Chondrocyte (in vitro differentiated cells): Measurements from ENCODE around the gene CLK3. TPM values are rescaled to one million over a fixed set of nuclear protein-coding genes. Genes with fewer than 3 reads are reported as not detected.

ENCODE experiments used
- DNase-seq: peaks from one replicate; pipeline ENCODE4 v3.0.0; 2021; ENCODE audit warnings: mixed read lengths, low spot score
- H3K27ac Mint-ChIP-seq: one replicate; pipeline ENCODE4 v1.8.0; 2021; ENCODE audit warnings: mild to moderate bottlenecking, moderate library complexity, mixed read lengths; ENCODE audit not compliant: unreplicated experiment
- H3K27me3 Mint-ChIP-seq: 2 replicates; pipeline ENCODE4 v1.8.0; 2021; ENCODE audit warnings: low read depth, mixed read lengths
- H3K36me3 Mint-ChIP-seq: 2 replicates; pipeline ENCODE4 v1.8.0; 2021; ENCODE audit warnings: low read depth, mixed read lengths
- H3K4me1 Mint-ChIP-seq: 2 replicates; pipeline ENCODE4 v1.8.0; 2021; ENCODE audit warnings: low read depth, mild to moderate bottlenecking, mixed read lengths
- H3K4me3 Mint-ChIP-seq: one replicate; pipeline ENCODE4 v1.8.0; 2021; ENCODE audit warnings: mild to moderate bottlenecking, moderate library complexity, mixed read lengths; ENCODE audit not compliant: unreplicated experiment
- H3K9me3 Mint-ChIP-seq: 2 replicates; pipeline ENCODE4 v1.8.0; 2021; ENCODE audit warnings: low read depth, mixed read lengths
- total RNA-seq: library from RNA; stranded (reverse); gene quantifications from 3 replicates; pipeline ENCODE4 v1.2.1, GENCODE V29; 2021
- TF ChIP-seq, protein P1 (sequence below): fragments of 200-600 bp; sonication (generic); IDR thresholded peaks from 2 replicates; pipeline ENCODE4 v1.5.0; 2021; ENCODE audit warnings: antibody characterized with exemption, mild to moderate bottlenecking, moderate library complexity

CLK3 gene
- total RNA-seq, 1 donor from 2014 or later = 48.6 TPM

DNA sequence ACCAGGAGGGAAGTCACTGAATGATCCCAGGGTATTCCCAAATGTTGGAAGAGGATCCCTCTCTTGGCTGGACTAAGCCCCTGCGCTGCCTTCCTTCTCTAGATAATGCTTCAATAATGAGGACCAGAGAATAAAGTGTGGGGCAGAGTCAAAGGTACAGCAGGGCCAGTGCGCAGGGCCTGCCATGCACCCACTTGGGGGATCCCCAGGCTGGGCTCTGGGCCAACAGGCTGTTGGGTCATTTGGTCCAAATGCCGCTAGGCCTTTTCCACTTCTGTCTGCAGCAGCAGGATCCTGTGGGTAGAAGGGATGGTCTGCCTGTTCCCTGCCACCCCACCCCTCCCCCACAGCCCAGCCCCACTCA, 5.7 kb upstream of the CLK3 start:
- Mint-ChIP-seq H3K4me3 (no peak overlapping the region), H3K4me1 (no peaks in the 10 kb centered on the region), H3K36me3 (no peaks in the 10 kb centered on the region), H3K27ac (no peak overlapping the region), H3K9me3 (no peaks in the 10 kb centered on the region), H3K27me3 (peaks cover 14% of the 10 kb centered on the region)
- TF ChIP-seq, protein P1, sequence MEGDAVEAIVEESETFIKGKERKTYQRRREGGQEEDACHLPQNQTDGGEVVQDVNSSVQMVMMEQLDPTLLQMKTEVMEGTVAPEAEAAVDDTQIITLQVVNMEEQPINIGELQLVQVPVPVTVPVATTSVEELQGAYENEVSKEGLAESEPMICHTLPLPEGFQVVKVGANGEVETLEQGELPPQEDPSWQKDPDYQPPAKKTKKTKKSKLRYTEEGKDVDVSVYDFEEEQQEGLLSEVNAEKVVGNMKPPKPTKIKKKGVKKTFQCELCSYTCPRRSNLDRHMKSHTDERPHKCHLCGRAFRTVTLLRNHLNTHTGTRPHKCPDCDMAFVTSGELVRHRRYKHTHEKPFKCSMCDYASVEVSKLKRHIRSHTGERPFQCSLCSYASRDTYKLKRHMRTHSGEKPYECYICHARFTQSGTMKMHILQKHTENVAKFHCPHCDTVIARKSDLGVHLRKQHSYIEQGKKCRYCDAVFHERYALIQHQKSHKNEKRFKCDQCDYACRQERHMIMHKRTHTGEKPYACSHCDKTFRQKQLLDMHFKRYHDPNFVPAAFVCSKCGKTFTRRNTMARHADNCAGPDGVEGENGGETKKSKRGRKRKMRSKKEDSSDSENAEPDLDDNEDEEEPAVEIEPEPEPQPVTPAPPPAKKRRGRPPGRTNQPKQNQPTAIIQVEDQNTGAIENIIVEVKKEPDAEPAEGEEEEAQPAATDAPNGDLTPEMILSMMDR = no peak
- no peak for DNase-seq

DNA sequence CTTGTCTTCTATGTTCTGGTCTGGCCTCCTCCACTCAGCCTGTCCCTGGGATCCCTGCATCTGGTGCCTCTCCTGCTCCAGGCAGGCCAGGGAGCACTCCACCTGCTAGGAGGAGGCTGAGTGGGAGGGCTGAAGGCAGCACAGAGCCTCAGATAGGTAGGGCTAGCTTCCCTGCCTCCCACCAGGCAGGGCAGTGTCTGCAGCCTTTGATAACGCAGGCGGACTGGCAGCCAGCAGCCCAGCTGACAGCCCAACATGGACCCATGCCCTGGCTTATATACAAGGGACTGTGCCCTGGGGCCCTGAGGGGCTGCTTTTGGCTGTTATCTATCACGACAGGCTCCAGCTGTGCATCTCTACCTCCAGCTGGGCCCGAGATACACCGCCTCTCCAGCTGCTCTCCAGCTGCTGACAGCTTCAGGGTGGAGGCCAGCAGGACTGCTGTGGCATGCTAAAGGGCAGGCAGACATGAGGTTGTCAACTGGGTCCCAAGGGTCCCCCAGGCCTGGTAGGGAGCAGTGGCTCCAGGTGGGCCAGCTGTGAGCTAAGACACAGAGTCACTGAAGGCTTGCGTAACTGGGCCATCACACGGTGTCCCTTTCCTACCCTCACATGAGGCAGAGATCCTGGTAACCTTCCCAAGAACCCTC, 5.2 kb upstream of the CLK3 start:
- TF ChIP-seq, protein P1 = no peak
- Mint-ChIP-seq H3K9me3 (no peaks in the 10 kb centered on the region), H3K27me3 (peaks cover 14% of the 10 kb centered on the region), H3K27ac (no peak overlapping the region), H3K36me3 (no peaks in the 10 kb centered on the region), H3K4me3 (no peak overlapping the region), H3K4me1 (no peaks in the 10 kb centered on the region)
- no peak for DNase-seq

DNA sequence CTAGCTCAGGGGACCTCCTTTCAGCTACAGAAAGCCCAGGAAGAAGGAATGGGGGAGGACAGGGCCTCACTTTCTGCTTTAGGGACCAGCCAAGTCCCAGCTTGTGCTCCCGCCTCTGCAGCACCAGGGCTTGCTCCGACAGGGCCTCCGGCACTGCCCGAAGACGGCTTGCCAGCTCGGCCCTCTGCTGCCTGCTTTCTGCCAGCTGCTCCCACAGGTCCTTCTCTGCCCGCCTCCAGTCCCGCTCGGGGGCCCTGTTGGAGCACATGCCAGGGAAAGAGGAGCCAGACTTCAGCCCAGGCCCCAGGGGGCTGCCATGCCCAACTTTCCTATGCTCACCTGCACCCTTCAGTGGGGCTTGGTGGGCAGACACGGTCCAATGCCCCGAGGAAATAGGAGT, 4.3 kb upstream of the CLK3 start:
- TF ChIP-seq, protein P1 = no peak
- Mint-ChIP-seq H3K4me3 (no peak overlapping the region), H3K9me3 (no peaks in the 10 kb centered on the region)

DNA sequence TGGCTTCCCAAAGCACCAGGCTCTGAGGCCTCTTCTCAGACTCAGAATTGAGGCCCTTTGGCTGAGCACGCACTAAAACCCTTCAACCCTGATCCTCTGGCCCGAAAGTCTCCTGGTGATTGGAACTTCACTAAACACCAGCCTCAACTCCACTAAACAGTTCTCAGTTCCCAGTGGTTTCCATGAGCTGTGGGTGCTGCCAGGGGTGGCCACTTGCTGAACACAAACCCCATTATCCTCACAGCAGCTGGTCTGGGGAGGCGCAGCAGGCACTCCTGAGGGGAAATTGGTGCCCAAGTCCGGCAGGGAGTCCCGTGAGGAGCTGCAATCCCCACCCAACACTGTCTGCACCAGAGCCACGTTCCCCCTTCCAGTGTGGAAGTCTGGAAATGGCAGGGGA, 3.8 kb upstream of the CLK3 start:
- TF ChIP-seq, protein P1 = no peak
- Mint-ChIP-seq H3K9me3 (no peaks in the 10 kb centered on the region), H3K4me3 (no peak overlapping the region), H3K4me1 (peaks cover 6% of the 10 kb centered on the region), H3K36me3 (no peaks in the 10 kb centered on the region), H3K27me3 (peaks cover 14% of the 10 kb centered on the region), H3K27ac (no peak overlapping the region)
- no peak for DNase-seq

More for the DNA sequence above, 4.3 kb upstream of the CLK3 start:
- no peak overlapping the region for H3K27ac Mint-ChIP-seq
- peaks cover 14% of the 10 kb centered on the region for H3K27me3 Mint-ChIP-seq
- H3K4me1 Mint-ChIP-seq = peaks cover under 1% of the 10 kb centered on the region
- DNase-seq = no peak
- H3K36me3 Mint-ChIP-seq = no peaks in the 10 kb centered on the region

DNA sequence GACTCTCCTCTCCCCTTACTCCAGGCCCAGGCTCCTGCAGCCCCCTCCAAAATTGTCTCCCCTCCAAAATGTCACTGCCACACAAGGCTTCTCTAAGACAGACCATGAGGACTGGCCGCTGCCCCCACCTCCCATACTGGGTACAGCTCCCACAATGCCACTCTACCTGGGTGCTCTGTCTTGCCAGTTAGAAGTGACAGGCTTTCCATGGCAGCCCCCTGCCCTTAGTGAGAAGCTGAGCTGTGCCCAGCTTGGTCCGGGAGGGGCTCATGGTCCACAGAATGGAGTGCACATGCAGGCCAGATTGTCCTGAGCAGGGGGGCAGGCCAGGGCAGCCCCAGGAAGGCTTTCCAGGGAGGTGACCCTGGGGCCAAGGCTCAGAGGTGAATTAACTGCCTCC, 3.0 kb upstream of the CLK3 start:
- no peak for DNase-seq
- H3K9me3 Mint-ChIP-seq = no peaks in the 10 kb centered on the region
- H3K4me3 Mint-ChIP-seq = no peak overlapping the region
- no peaks in the 10 kb centered on the region for H3K36me3 Mint-ChIP-seq
- no peak overlapping the region for H3K27ac Mint-ChIP-seq
- peaks cover 14% of the 10 kb centered on the region for H3K27me3 Mint-ChIP-seq
- H3K4me1 Mint-ChIP-seq = peaks cover 14% of the 10 kb centered on the region
- TF ChIP-seq, protein P1 = no peak
